ENCODE results near the gene ZNF277.

ZNF277 gene

DNA sequence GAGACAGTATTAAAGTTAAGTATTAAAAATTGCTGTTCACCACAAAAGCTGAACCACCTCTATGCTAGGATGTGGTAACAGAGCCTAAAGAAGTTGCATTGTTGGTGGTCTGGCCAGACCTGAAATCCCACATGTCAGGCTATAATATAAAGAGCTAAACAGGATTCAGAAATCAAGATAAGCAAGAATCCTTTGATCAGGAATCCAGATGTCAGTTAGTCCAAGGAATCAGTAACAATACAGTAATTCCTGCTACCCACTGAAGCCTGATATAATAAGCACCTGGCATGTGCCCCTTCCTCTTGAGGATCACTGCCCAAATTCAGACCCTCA is 48.9 kb downstream of the ZNF277 start:
- DNase-seq: no peak

DNA sequence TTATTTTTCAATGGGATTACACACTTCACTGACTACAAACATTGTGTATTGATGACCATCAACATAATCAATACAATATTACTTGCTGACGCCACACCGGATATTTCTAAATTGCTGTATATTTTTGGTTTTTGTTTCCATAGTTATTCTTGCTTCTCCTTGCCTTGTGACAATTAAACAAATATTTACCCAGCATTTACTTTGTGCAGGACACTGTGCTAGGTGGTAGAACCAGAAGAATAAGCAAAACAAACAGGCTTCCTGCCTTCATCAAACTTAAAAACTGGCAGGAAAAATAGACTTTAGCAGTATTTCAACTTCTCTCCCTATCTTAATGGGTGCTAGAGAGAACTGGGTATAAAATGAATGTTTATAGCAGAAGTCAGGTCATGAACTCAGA is 50.6 kb downstream of the ZNF277 start:
- peak; percentile 45 for DNase-seq

DNA sequence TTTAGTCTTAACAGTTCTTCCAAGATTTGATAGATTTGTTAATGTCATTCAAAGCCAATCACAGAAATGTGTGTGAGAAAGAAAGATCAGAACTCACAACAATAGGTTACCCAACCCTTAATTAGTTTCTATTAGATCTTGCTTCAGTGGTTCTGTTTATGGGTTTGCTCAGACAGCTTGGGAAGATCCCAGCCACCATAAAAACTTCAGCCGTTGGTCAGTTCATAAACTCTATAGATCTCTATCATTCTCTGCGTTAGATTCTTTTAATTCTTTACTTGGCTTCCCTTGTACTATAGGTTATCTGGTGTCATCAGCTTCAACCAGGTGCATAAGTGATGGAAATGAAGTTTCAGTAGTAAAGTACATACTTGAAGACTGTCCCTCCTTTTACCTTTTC is 54.4 kb downstream of the ZNF277 start:
- peak; percentile 27 for DNase-seq

DNA sequence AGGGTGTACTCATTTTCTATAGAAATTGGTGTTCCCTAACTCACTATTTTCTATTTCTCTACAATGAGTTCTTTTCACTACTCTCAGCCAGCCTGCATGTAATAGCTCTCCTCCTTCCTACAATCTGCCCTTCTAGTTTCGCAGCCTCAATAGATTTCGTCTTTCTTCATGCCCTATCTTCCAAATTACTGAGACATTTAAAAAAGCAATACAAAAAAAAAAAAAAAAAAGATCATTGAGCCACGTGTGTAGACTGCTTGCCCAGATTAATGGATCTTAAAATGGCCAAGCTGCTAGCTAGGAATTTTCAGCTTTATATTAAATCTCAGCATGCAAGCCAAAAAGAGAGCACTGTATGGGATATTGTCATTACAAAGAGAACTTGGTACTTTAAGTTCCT is 55.5 kb downstream of the ZNF277 start:
- no peak for DNase-seq

DNA sequence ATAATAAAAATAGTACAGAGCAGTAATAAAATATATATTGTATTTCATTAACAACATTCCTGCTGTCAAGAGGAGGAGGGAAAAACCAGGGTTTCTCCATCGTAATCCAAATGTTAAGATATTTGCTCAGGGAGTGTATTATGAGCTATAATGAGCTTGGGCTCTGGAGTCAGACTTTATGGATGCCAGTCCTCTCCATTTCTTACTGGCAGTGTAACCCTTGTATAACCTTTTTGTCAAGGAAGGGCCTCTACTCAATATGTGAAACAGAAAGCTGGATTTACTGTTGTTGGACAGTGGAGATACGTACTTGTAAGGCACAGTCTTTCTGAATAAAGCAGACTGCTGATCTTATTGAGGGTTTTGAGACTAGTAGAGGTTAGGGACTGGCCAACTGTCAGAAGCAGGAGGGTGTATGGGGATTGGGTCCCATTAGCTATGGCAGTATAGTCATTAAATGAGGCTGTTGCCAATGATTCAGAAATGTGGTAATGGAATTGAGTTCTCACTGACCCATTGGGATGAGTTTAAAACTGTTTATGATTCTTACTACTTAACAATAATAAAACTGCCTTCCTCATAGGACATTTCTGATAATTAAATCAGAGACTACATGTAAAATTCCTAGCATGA is 56.5 kb downstream of the ZNF277 start:
- peak; percentile 49 for DNase-seq

DNA sequence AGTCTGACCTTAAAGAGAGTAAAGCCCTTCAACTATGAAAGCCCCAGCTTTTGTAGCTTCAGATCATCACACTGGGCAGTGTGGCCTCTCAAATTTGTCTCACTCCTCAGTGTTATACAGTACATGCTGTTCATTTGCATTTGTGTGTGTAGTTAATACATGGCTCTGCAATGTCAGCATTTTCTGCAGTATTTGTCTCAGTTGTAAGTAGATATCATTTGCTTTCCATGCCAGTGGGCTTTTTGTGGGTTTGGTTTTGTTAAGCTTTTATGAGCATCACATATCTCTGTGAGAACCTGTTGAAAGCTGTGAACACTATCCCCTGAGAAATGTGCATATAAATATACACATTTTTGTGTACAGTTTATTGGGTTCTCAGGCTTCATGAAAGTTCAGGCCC is 57.0 kb downstream of the ZNF277 start:
- DNase-seq: no peak

DNA sequence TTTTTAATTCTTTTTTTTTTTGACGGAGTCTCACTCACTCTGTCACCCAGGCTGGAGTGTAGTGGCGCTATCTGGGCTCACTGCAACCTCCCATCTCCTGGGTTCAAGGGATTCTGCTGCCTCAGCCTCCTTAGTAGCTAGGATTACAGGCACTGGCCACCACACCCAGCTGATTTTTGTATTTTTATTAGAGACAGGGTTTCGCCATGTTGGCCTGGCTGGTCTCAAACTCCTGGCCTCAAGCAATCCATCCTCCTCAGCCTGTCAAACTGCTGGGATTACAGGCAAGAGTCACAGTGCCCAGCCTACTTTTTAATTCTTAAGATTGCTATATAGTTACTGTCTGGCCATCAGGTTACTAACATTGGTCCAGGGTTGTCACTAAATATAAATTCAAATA is 59.6 kb downstream of the ZNF277 start:
- no peak for DNase-seq

DNA sequence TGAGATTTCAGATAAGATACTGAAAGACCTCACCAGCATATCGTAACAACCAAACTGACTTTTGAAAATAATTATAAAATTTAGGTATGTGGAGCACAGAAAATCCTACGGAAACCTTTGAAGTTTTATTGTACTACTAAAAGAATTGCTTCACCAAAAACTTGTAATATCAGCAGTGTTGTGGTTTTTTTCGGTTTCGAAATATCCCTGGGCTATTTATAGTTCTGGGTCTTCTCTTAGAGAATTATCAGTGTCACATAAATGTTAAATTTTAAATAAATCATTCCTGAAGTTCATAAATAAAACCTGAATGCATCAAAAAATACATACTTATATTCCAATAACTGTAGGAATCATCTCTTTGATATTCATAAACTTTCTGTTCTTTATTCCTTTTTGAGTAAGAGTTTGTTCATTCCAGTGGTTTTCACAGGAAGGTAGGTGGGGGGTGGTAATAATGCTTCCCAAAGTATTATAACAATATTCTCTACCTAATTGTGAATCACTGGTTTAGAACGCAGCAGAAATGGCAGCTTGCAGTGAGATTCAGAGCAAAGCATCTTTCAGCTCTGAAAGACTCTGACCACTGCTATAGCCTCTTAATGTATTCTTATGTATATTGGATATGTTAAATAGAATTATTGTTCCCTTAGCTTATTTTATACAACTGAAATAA is 60.2 kb downstream of the ZNF277 start:
- no peak for DNase-seq

DNA sequence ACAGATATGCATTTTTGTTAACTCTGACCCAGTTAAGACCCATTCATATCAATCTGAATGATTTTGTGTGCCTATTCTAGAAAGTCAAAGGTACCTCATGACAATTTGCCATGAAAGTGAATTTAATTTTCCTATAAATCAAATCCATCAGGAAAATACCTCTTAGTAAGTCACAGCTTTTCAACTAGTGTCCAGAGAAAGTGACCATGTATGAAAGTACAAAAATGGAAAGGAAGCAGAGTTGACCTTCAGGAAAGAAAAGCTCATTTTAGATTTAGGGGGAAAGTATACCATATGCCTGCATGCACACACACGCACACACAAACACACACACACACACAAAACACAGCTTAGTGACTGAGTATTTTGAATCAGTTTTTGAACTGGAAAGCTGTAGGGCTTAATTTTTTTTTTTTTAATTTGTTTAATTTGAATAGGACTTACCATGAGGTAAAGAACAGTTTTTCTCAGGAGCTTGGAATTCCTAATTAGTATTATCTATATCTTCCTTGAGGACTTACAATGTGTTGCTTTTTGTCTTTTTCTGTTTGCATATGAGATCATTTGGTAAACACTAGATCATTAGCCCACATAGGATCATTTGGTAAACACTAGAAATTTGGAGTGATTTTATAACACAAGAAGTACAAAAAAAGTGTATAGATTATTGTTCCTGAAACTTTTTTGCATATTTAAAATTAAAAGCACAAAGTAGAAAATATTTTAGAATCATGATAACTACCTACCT is 61.6 kb downstream of the ZNF277 start:
- peak; percentile 63 for DNase-seq

DNA sequence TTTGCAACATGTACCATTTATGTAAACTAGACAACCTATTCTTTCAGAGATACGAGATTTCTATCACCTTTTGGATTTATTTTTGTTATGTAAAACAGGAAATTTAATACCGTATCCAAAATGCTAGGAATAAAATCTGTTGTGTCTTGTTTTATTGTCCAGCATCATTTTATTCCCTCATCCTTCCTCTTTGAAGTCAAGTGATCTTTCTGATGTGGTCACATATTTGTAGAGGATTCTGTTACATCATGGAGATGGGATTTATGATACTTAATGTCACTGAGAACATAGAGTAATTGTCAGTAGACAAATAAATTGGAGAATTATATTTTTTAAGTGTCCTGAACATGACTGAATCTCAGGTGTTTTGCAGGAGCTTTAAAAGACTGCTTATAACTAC is 64.7 kb downstream of the ZNF277 start:
- DNase-seq: peak; percentile 75

DNA sequence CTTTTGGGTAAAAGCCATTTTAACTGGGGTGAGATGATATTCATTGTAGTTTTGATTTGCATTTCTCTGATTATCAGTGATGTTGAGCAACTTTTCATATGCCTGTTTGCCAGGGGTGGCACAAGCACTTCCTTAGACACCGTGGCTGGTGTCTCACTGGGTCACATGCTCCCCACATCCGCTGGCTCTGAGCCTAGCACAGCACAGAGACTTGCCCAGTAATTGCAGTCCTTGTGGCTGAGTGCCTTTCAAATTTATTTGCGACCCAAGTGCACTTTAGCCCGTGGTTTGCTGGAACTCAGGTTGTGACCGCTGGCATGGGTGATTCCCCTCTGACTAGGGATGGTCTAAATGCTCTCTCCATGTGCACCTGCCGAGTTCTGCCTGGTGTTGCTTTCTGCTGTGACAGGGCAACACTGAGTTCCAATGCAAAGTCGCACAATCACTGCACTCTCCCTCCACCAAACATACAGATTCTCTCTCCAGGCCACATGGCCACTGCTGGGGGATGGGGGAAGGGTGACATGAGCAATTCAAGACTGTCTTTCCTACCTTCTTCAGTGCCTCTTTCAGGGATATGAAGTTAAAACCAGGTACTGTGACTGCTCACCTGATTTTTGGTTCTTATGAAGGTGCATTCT is 66.5 kb downstream of the ZNF277 start:
- peak; percentile 80 for DNase-seq

DNA sequence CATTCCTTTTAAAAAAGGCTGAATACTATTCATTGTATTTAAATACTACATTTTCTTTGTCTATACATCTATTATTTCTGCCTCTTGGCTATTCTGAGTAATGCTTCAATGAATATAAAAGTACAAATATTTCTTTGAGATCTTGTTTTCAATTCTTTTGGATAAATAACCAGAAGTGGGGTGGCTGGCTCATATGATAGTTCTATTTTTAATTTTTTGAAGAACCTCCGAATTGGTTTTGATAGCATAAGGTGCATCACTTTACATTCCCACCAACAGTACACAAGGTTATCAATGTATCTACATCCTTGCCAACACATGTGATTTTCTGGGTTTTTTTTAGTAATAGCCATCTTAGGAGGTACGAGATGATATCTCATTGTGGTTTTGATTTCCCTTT is 72.5 kb downstream of the ZNF277 start:
- DNase-seq: no peak

DNA sequence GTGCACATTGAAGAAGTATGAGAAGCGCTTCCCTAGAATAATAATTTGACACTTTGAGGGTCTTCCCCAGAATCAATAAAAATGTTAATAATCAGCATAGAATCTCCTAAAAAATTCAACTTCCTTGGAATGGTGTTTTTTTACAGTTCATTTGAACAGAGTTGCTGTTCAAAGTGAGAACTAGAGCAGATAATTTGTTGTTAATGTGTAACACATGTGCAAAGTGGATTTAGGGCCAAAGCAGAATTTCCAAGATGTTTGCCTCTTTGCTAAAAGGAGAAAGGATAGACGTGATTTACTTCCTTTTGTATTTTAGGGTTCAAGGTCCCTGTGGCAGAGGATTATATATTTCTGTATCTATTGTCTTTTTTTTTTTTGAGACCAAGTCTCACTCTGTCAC is 73.8 kb downstream of the ZNF277 start:
- DNase-seq: no peak

DNA sequence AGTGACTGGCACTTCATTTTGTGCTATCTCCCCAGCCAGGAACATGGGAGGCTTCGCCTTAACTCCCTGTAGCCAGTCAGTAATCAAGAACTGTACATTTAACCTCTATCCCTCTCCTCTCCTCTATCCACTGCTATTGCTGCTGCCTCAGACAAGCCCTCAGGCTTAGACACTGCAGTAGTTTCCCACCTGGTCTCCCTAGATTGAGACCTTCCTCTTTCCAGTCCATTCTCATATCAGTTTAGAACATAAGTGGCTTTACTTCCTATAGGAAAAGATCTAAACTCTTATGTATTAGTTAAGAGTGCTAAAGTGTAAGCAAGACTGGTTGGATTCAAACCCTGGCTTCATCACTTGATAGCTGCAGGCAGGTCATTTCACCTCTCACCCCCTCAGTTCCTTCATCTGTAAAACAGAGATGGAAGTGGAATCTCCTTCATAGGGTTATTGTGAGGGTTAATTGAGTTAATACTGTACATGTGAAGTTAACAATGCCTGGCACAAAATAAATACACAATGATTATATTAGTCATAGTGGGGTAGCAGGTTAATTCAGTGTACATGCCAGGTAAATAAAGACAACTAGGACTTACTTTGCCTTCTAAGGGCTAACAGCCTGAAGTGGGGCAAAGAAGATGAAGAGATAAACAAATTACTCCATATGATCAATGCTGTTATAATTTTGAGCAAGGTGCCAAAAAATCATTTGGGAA is 76.1 kb downstream of the ZNF277 start:
- DNase-seq: peak; percentile 58

DNA sequence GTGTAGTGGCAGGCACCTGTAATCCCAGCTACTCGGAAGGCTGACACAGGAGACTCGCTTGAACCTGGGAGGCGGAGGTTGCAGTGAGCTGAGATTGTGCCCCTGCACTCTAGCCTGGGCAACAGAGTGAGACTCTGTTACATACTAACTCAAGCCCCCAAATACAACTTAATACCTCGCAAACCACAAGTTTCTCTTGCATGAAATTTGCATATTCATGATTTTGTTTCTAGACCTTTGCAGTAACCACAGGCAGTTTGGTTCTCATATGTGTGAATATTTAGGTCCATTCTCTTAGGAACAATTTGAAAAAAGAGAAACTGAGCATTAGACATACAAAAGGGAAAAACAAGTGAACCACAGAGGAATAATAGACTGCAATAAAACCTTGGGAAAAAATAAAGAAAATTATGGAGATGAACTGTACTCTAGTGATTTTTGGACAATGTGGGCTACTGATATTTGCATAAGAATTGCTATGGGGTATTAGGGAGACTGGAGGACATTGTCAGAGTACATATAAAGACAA is 77.0 kb downstream of the ZNF277 start:
- no peak for DNase-seq

DNA sequence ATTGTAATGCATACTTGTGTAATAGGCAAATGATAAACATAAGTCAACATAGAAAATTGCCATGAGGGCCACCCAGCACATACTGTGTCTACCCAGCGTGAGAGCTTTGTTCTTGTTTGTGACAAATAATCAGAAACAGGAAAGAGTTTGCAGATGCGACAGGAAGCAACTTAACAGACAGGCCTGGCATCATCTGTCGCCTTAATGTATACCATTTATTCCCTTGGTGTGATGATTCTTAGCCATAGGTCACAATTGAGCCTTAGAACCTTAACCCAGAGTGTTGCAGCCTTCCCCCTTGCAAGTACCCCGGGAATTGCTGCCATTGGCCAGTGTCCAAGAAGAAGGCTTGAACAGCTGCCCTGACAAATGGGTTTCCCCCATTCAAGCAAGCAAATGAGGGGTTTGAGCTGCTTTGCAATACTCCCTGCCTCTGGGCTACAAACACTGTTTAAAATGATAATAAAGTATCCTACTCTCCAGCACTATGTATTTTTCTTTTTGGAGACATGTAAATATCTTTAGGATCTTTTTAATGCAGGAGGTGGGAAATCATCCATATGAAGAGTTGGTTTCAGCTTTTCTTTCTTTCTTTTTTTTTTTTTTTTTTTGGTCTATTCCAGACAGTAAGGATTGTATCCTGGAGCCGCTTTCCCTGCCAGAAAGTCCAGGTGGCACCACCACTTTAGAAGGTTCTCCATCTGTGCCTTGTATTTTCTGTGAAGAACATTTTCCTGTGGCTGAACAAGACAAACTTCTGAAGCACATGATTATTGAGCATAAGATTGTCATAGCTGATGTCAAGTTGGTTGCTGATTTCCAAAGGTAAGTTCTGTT is 80.0 kb downstream of the ZNF277 start:
- peak; percentile 99 for DNase-seq

DNA sequence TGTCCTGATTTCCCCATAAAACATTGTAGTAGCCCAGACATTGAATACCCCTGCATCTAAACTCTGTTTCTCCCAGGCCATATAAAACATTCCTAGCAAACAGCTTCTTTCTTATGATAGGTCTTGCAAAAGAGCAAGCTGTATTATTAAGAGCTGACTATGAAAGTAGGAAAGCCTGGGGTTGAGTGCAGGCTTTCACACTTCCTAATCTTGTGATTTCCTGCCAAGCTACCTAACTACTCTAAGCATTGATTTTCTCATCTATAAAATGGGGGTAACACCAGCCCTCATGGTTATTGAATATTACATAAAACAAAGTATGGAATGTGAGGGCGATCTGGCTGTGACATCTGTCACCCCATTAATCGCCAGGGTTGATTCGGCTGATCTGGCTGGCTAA is 81.8 kb downstream of the ZNF277 start:
- no peak for DNase-seq

DNA sequence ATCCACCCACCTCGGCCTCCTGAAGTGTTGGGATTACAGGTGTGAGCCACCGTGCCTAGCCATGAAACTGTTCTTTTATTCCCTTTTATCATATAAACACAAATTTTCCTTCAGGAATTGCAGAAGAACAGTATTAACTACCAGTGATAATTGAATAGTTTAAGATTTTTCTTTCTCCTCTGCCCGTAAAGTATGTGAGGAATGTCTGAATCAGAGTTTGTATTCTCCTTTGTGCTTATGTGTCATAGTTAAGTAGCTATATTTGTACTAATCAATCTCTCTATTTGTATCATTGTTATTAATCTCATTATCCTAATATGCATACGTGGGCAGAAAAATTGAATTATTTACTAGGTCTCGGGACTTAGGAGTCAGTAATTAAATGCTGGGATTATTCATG is 83.6 kb downstream of the ZNF277 start:
- no peak for DNase-seq

DNA sequence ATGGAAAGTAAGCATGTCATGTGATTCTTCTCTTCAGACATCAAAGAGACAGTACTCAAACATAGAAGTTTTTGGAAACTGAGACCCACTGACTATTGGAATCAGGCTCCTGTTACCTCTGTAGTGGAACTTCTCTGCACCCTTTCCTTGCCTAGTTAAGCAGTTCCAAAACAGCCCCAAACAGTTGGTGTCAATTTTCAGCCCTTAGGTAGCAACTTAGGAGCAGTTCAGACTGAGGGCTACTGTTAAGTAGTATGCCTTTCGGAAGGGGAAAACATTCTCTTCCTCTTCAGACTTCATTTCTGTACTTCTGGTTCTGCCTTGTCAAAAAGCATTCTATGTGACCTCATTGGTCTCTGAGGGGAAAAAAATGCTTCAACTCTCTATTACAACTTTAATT is 85.7 kb downstream of the ZNF277 start:
- DNase-seq: no peak

DNA sequence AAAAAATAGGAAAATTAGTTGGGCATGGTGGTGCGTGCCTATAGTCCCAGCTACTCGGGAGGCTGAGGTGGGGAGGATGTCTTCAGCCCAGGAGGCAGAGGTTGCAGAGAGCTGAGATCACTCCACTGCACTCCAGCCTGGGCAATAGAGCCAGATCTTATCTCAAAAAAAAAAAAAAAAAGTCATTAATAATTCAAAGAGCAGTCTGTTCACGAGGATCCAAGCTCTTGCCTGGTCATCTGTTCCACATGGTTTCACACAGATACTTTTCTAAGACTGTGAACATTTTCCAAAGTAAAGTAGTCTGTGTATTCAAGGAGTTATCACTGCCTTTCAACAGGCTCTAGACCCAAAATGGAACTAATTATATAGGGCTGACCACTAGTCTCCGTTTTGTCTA is 86.9 kb downstream of the ZNF277 start:
- DNase-seq: no peak

DNA sequence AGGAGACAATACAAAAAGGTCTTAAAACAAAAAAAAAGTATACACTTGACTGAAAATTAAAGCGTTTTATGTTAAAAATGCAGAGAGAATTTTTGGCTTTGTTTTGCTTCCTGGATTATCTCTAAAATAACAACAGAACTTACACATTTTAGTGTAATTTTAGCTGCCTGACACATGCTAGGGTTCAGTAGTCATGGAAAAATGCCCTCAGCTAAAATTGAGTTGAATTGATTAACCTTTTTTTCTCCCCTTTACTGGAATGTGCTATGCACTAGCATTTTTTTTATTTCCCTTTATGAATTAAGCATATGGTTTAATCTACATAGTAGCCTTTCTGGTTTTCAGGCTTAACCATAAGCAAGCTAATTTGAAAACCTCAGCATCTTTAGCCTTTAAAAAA is 89.9 kb downstream of the ZNF277 start:
- DNase-seq: no peak

DNA sequence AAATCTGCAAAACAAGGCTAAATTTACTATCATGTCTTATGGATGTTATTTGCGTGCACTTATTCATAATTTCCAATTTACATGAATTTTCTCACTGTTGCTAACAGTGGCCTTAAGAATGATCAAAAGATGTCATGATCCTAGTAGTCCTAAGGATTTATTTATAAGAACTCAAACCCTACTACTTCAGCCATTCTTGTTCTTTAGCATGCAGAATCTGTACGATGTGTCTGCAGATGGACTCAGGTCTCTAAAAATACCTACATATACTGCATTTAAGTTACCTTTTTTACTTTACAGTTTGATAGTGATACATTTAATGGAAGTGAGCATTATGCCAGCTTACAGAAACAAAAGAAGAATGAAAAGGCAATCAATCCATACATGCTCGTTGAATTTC is 91.2 kb downstream of the ZNF277 start:
- no peak for DNase-seq

Measured in NCI-H69 (cell line).